H1 (cell line): ENCODE results near the gene TLCD3B. TPM values are rescaled to one million over a fixed set of nuclear protein-coding genes. Genes with fewer than 3 reads are reported as not detected.

ENCODE experiments used
- CTCF ChIA-PET: fragments of 300-600 bp; sonication (Branson Sonifier 250); formaldehyde crosslinking; loops from one replicate; lab custom pipeline; 2021; ENCODE audit not compliant: partially characterized antibody; lab: Charles Lee
- POLR2A ChIA-PET: fragments of 300-600 bp; sonication (Branson Sonifier 250); formaldehyde crosslinking; loops from one replicate; lab custom pipeline; 2021; ENCODE audit warnings: inconsistent platforms; ENCODE audit not compliant: partially characterized antibody; lab: Charles Lee
- DNase-seq, 2 experiments: peaks; one replicate each; pipeline versions ENCODE4 v3.0.0 to v3.0.0-alpha.2; 2010 to 2022; ENCODE audit warnings: low spot score in 2 of 2, low read depth in 1 of 2, mixed read lengths in 1 of 2
- FAIRE-seq: peaks from 2 replicates; lab custom pipeline; 2011; peaks lifted over from hg19 to GRCh38; lab: Jason Lieb, UNC
- H2AFZ ChIP-seq: 2 replicates; pipeline ENCODE4 v1.8.1; 2012; ENCODE audit warnings: low read length, inconsistent platforms
- H2AK5ac ChIP-seq: 2 replicates; pipeline ENCODE4 v1.6.1; 2013; ENCODE audit warnings: low read depth, low read length
- H2BK120ac ChIP-seq: replicated peaks from 2 replicates; pipeline ENCODE3; 2013; ENCODE audit warnings: low read depth, low read length, inconsistent platforms
- H2BK12ac ChIP-seq: 2 replicates; pipeline ENCODE4 v1.6.1; 2013; ENCODE audit warnings: low read depth, low read length
- H2BK15ac ChIP-seq: 2 replicates; pipeline ENCODE4 v1.6.1; 2013; ENCODE audit warnings: low read length
- H2BK20ac ChIP-seq: 2 replicates; pipeline ENCODE4 v1.6.1; 2013; ENCODE audit warnings: low read length
- H2BK5ac ChIP-seq: 2 replicates; pipeline ENCODE4 v1.6.1; 2013; ENCODE audit warnings: low read depth, low read length
- H3K14ac ChIP-seq: 2 replicates; pipeline ENCODE4 v1.6.1; 2013; ENCODE audit warnings: inconsistent platforms; ENCODE audit not compliant: insufficient read length
- H3K18ac ChIP-seq: 2 replicates; pipeline ENCODE4 v1.6.1; 2013; ENCODE audit warnings: low read length; ENCODE audit errors: extremely low read depth
- H3K23ac ChIP-seq: 2 replicates; pipeline ENCODE4 v1.6.1; 2013; ENCODE audit warnings: inconsistent platforms; ENCODE audit not compliant: insufficient read length
- H3K23me2 ChIP-seq: 2 replicates; pipeline ENCODE4 v1.6.1; 2013; ENCODE audit warnings: low read depth, low read length
- H3K27ac ChIP-seq: 2 replicates; pipeline ENCODE4 v1.6.1; 2011; ENCODE audit warnings: low read depth, low read length, inconsistent platforms
- H3K27me3 ChIP-seq, 4 experiments: replicated peaks in 1 of 4; 1 replicate in 1 of 4; 2 replicates in 3 of 4; pipeline versions ENCODE4 v1.6.1 to v1.8.1; 2011 to 2013; ENCODE audit warnings: low read length in 3 of 4, mild to moderate bottlenecking in 3 of 4, inconsistent platforms in 2 of 4, mixed read lengths in 2 of 4, moderate library complexity in 1 of 4; ENCODE audit not compliant: control insufficient read depth in 3 of 4, insufficient read depth in 3 of 4; ENCODE audit errors: extremely low read depth in 1 of 4
- H3K36me3 ChIP-seq, 4 experiments: 2 replicates each; pipeline versions ENCODE4 v1.6.1 to v1.8.1; 2011 to 2013; ENCODE audit warnings: mild to moderate bottlenecking in 4 of 4, low read length in 3 of 4, moderate library complexity in 2 of 4, control low read depth in 1 of 4, inconsistent platforms in 1 of 4; ENCODE audit not compliant: insufficient read depth in 4 of 4, control insufficient read depth in 2 of 4
- H3K4ac ChIP-seq: replicated peaks from 2 replicates; pipeline ENCODE3; 2013; ENCODE audit warnings: low read length, low read depth, mixed read lengths, inconsistent platforms; ENCODE audit not compliant: insufficient read length
- H3K4me1 ChIP-seq, 4 experiments: replicated peaks in 1 of 4; 1 replicate in 1 of 4; 2 replicates in 3 of 4; pipeline versions ENCODE4 v1.6.1 to v1.8.1; 2011 to 2013; ENCODE audit warnings: low read length in 3 of 4, inconsistent platforms in 2 of 4, mixed read lengths in 1 of 4; ENCODE audit not compliant: insufficient read depth in 4 of 4, control insufficient read depth in 3 of 4
- H3K4me2 ChIP-seq, 2 experiments: 2 replicates each; pipeline versions ENCODE4 v1.6.1 to v1.8.1; 2011 to 2013; ENCODE audit warnings: low read depth in 2 of 2, low read length in 2 of 2, control low read depth in 1 of 2, inconsistent platforms in 1 of 2, mild to moderate bottlenecking in 1 of 2; ENCODE audit not compliant: insufficient read depth in 1 of 2
- H3K4me3 ChIP-seq, 4 experiments: fragments of 200-600, 300-600 bp in 1 of 4; sonication (generic), shearing (Covaris generic), sonication (Bioruptor Twin) in 1 of 4; 2 replicates each; pipeline versions ENCODE4 v1.5.1 to v1.8.1; 2011 to 2016; ENCODE audit warnings: low read length in 4 of 4, low read depth in 3 of 4, control low read depth in 2 of 4, inconsistent platforms in 2 of 4, mild to moderate bottlenecking in 2 of 4, mixed read lengths in 1 of 4, moderate library complexity in 1 of 4; ENCODE audit not compliant: insufficient read depth in 2 of 4; ENCODE audit errors: extremely low read depth in 1 of 4
- H3K56ac ChIP-seq: replicated peaks from 2 replicates; pipeline ENCODE3; 2013; ENCODE audit warnings: low read depth, mild to moderate bottlenecking, mixed read lengths, low read length, inconsistent platforms; ENCODE audit not compliant: insufficient read length
- H3K79me1 ChIP-seq: 2 replicates; pipeline ENCODE4 v1.6.1; 2013; ENCODE audit warnings: low read depth, low read length, control low read depth
- H3K79me2 ChIP-seq, 2 experiments: 2 replicates each; pipeline versions ENCODE4 v1.6.1 to v1.8.1; 2012 to 2013; ENCODE audit warnings: low read length in 2 of 2, mild to moderate bottlenecking in 2 of 2, inconsistent platforms in 1 of 2; ENCODE audit not compliant: insufficient read depth in 2 of 2, control insufficient read depth in 1 of 2
- H3K9ac ChIP-seq, 4 experiments: replicated peaks in 1 of 4; 1 replicate in 1 of 4; 2 replicates in 3 of 4; pipeline versions ENCODE4 v1.6.1 to v1.8.1; 2011 to 2013; ENCODE audit warnings: low read depth in 3 of 4, low read length in 3 of 4, control low read depth in 2 of 4, mild to moderate bottlenecking in 2 of 4, moderate library complexity in 2 of 4, inconsistent platforms in 1 of 4; ENCODE audit errors: extremely low read depth in 1 of 4
- H3K9me3 ChIP-seq, 2 experiments: 2 replicates each; pipeline versions ENCODE4 v1.6.1 to v1.8.1; 2012 to 2013; ENCODE audit warnings: mild to moderate bottlenecking in 2 of 2, moderate library complexity in 2 of 2, control low read depth in 1 of 2, inconsistent platforms in 1 of 2, low read depth in 1 of 2, low read length in 1 of 2, mixed read lengths in 1 of 2; ENCODE audit not compliant: insufficient read depth in 2 of 2
- H4K20me1 ChIP-seq, 2 experiments: replicated peaks in 1 of 2; 2 replicates each; pipeline versions ENCODE3 to v1.8.1; 2011 to 2013; ENCODE audit warnings: inconsistent platforms in 2 of 2, low read length in 2 of 2, mild to moderate bottlenecking in 1 of 2; ENCODE audit not compliant: insufficient read depth in 2 of 2, control insufficient read depth in 1 of 2
- H4K5ac ChIP-seq: 2 replicates; pipeline ENCODE4 v1.6.1; 2013; ENCODE audit warnings: low read length, low read depth, mixed read lengths, inconsistent platforms; ENCODE audit not compliant: insufficient read length
- H4K8ac ChIP-seq: 2 replicates; pipeline ENCODE4 v1.8.0; 2013; ENCODE audit warnings: mild to moderate bottlenecking, moderate library complexity, low read length, inconsistent platforms; ENCODE audit not compliant: insufficient read depth; ENCODE audit errors: extremely low read depth
- H4K91ac ChIP-seq: replicated peaks from 2 replicates; pipeline ENCODE3; 2013; ENCODE audit warnings: low read length, mixed read lengths, inconsistent platforms; ENCODE audit not compliant: insufficient read length
- RXRA ChIP-seq: IDR thresholded peaks from 2 replicates; pipeline ENCODE4 v1.6.1; 2011; ENCODE audit warnings: low read depth, mild to moderate bottlenecking, low read length, moderate library complexity; ENCODE audit not compliant: insufficient read depth
- WGBS, 2 experiments: shearing (Covaris generic) in 1 of 2; methylation state at CpG; one replicate each; pipeline versions ENCODE4 v1.1.6 to v1.1.7; 2013 to 2015; ENCODE audit warnings: low lambda C conversion rate in 2 of 2, mixed read lengths in 2 of 2, inconsistent platforms in 1 of 2, low coverage in 1 of 2, missing lambda C conversion rate in 1 of 2; ENCODE audit not compliant: insufficient replicate concordance in 2 of 2, insufficient coverage in 1 of 2, insufficient read length in 1 of 2; ENCODE audit errors: extremely low coverage in 1 of 2, missing lambda C conversion rate in 1 of 2; 5-methylcytosine and 5-hydroxymethylcytosine counted together
- polyA plus RNA-seq, 7 experiments: library from polyadenylated mRNA; depleted of rRNA in 3 of 7; stranded (reverse) in 5 of 7; unstranded in 2 of 7; fragments of >200 nt in 5 of 7; fragments of 200-250 nt in 2 of 7; gene quantifications; 1 replicate in 5 of 7; 2 replicates in 1 of 7; 4 replicates in 1 of 7; pipeline versions ENCODE4 v1.2.1 to v1.2.3, GENCODE V29; 2011 to 2013; ENCODE audit warnings: missing spikeins in 2 of 7, mixed read lengths in 2 of 7
- total RNA-seq: library from RNA; stranded (reverse); fragmentation: NEBNext Ultra II Directional; extraction: Animal tissue kit (Norgen Biotek cat#: 25700); gene quantifications from 2 replicates; pipeline ENCODE4 v1.2.1, GENCODE V29; 2021
- TF ChIP-seq, protein P1 (sequence below), 3 experiments: IDR thresholded peaks; 1 replicate in 2 of 3; 2 replicates in 1 of 3; pipeline versions ENCODE4 v1.5.1 to v1.6.1; 2011; ENCODE audit warnings: low read length in 3 of 3, mild to moderate bottlenecking in 3 of 3, inconsistent platforms in 2 of 3, low read depth in 1 of 3, moderate library complexity in 1 of 3; ENCODE audit not compliant: insufficient read depth in 1 of 3; ENCODE audit errors: control extremely low read depth in 1 of 3

TLCD3B gene
- total and polyA plus RNA-seq, 2 of the 8 experiments (the other 6 are each of a cell fraction or from before 2014, with no cell fraction given): 15.2 to 26.9 TPM

GRCh38 chr16:30031477-30031918 is 427 bp upstream of the TLCD3B start:
- no peak overlapping the region for H3K9ac ChIP-seq

More at GRCh38 chr16:30031477-30031918, 427 bp upstream of the TLCD3B start:
- H3K18ac ChIP-seq: peak overlapping the region; percentile 96
- H2BK20ac ChIP-seq: peak overlapping the region; percentile 99
- CTCF ChIA-PET: interaction anchor here (0.6 to 3.0 kb wide), 50 partner anchors 9 to 388 kb away, joined by 3 to 25 read pairs (median 6); partner anchors contain the start of genes ASPHD1, C16orf92, KCTD13 and PAGR1
- H3K79me1 ChIP-seq: peaks cover 5% of the 10 kb centered on the region; the same call in 1 of the 2 replicates
- no peak overlapping the region; the same call in 1 of the 2 replicates for H4K8ac ChIP-seq
- peaks cover 12 to 16% of the 10 kb centered on the region in 2 experiments for H4K20me1 ChIP-seq
- H2BK120ac ChIP-seq: no peak overlapping the region
- peak overlapping the region; percentile 95; the same call in 1 of the 2 replicates for H2BK15ac ChIP-seq
- H3K14ac ChIP-seq: no peak overlapping the region
- H2AFZ ChIP-seq: 0 out of 2 replicates have a peak overlapping the region, but pooled peaks have one; percentile 21
- FAIRE-seq: no peak
- peak overlapping the region; percentile 43 to 90 (median 54) for H3K4me3 ChIP-seq
- H3K36me3 ChIP-seq: peaks cover 0 to 3% (median 0%) of the 10 kb centered on the region in 4 experiments; a peak in 1 of 8 replicates
- H3K23ac ChIP-seq: no peak overlapping the region
- peaks cover 0 to 26% (median 19%) of the 10 kb centered on the region in 4 experiments; a peak in 6 of 7 replicates for H3K4me1 ChIP-seq
- 15% methylated on average over 11 of the region's 11 CpGs; no CpG with 5 or more reads in 1 of the 2 experiments for WGBS, 2 experiments
- POLR2A ChIA-PET: interaction anchor here (0.6 to 4.2 kb wide), 24 partner anchors 9 to 331 kb away, joined by 3 to 25 read pairs (median 4); partner anchors contain the start of genes ALDOA, ASPHD1, CDIPT and DOC2A
- H3K27ac ChIP-seq: no peak overlapping the region
- no peak for TF ChIP-seq RXRA
- TF ChIP-seq, protein P1, sequence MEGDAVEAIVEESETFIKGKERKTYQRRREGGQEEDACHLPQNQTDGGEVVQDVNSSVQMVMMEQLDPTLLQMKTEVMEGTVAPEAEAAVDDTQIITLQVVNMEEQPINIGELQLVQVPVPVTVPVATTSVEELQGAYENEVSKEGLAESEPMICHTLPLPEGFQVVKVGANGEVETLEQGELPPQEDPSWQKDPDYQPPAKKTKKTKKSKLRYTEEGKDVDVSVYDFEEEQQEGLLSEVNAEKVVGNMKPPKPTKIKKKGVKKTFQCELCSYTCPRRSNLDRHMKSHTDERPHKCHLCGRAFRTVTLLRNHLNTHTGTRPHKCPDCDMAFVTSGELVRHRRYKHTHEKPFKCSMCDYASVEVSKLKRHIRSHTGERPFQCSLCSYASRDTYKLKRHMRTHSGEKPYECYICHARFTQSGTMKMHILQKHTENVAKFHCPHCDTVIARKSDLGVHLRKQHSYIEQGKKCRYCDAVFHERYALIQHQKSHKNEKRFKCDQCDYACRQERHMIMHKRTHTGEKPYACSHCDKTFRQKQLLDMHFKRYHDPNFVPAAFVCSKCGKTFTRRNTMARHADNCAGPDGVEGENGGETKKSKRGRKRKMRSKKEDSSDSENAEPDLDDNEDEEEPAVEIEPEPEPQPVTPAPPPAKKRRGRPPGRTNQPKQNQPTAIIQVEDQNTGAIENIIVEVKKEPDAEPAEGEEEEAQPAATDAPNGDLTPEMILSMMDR (IDR thresholded peaks at IDR 0.05; ENCODE audit: control extremely low read depth in 1 of 3, insufficient read depth in 1 of 3, low read depth in 1 of 3, low read length in 3 of 3): peak in 2 of 3 experiments; percentile 3 to 18; a peak in 2 of 4 replicates
- peak in 1 of 2 experiments; percentile 68 for DNase-seq
- H3K27me3 ChIP-seq: peaks cover 0 to 14% (median 5%) of the 10 kb centered on the region in 4 experiments; a peak in 2 of 7 replicates
- peaks cover 10% of the 10 kb centered on the region; the same call in 1 of the 2 replicates for H3K23me2 ChIP-seq
- no peak overlapping the region for H4K5ac ChIP-seq
- peak overlapping the region; percentile 17 for H4K91ac ChIP-seq
- H3K4ac ChIP-seq: peak overlapping the region; percentile 28
- H3K4me2 ChIP-seq: peak overlapping the region; percentile 76 to 84
- peak overlapping the region; percentile 56; the same call in 1 of the 2 replicates for H2BK5ac ChIP-seq
- no peaks in the 10 kb centered on the region for H3K9me3 ChIP-seq
- no peaks in the 10 kb centered on the region for H3K79me2 ChIP-seq
- no peak overlapping the region; the same call in 1 of the 2 replicates for H2AK5ac ChIP-seq
- H2BK12ac ChIP-seq: peak overlapping the region; percentile 75; the same call in 1 of the 2 replicates
- H3K56ac ChIP-seq: no peak overlapping the region
